HG02798 (cell line): ENCODE measurements around the gene ANGEL1.

Experiments used
- ATAC-seq: cut with Tn5 transposase; IDR thresholded peaks from one replicate; pipeline ENCODE4 v1.9.1; 2021; ENCODE audit warnings: mild to moderate bottlenecking; ENCODE audit not compliant: unreplicated experiment, poor library complexity

ANGEL1 gene

DNA sequence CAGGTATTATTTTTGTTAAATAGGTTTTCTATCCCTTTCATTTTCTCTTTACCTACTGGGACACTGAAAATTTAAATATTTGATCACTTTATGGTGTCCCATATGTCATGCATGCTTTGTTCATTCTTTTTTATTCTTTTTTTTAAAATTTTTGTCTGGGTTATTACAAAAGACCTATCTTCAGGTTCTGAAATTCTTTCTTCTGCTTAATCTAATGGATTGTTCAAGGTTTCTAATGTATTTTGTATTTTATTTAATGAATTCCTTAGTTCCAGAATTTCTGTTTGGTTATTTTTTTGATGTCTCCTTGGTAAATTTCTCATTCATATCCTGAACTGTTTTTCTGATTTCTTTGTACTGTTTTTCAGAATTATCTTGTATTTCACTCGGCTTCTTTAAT, 71.6 kb downstream of the ANGEL1 start:
- ATAC-seq = no peak
